GM12872 (cell line): ENCODE results near the gene SARM1.

Source experiments
- CTCF ChIP-seq: IDR thresholded peaks from 3 replicates; pipeline ENCODE4 v1.5.1; 2011; ENCODE audit warnings: low read depth, mild to moderate bottlenecking, low read length, moderate library complexity; ENCODE audit not compliant: insufficient read depth

Gene SARM1

GRCh38 chr17:28350271-28350670 lies 21.2 kb upstream of the SARM1 start:
- TF ChIP-seq CTCF, result no peak

- TF ChIP-seq CTCF, result no peak
Measured at GRCh38 chr17:28357061-28357900, 14.2 kb upstream of the SARM1 start, which contains the start of gene POLDIP2. TSS of gene POLDIP2 (minus strand) at chr17:28357527. CDS start at chr17:28357448, 79 bp downstream.

DNA sequence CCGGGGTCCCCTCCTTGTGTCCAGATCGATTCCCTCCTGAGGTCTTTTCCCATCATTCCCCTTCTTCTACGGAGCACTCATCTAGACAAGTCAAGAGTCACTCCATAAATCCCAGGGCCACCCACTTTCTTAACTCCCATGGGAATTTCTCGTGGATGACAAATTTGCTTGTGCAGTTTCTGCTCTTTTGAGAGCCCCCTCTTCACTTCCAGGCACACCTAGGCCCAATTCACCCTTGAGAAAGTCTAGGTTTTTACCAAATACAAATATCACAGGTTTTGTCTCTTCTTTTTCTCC lies 13.6 kb upstream of the SARM1 start:
- TF ChIP-seq CTCF, result no peak

DNA sequence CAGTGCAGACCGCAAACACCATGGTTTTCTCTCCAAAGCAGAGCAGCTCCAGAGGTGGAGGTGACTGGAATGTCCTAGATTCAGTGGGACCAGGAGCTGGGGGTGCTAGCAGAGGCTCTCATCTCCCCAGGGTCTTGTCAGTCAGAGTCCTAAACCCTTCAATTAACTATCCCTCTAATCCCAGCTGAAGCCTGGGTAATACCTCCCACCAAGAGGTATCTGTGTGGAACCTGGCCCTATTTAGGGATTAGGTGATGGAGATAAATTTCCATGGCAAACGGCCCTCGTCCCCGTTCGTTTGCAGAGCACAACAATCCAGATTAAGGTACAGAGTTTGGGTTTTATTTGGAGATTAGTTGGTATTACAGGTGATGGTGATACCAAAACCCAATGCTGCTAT lies 8.3 kb upstream of the SARM1 start:
- no peak for TF ChIP-seq CTCF

GRCh38 chr17:28363776-28364650 lies 7.5 kb upstream of the SARM1 start:
- TF ChIP-seq CTCF, result no peak

- TF ChIP-seq CTCF, result no peak
Measured at GRCh38 chr17:28364665-28365363, 6.7 kb upstream of the SARM1 start, which contains the start of gene SEBOX. TSS of gene SEBOX (minus strand) at chr17:28365199. CDS start at chr17:28365151, 48 bp downstream.

- TF ChIP-seq CTCF, result no peak
Measured at GRCh38 chr17:28365487-28365886, 6.0 kb upstream of the SARM1 start.
